Stimulated activated CD8-positive, alpha-beta memory T cell treated with anti-CD3 and anti-CD28 coated beads, Interleukin-12 subunit alpha, Interleukin-12 subunit beta, amount 100 ng/mL, for 4 hours (primary cell): ENCODE results near the gene PLA2G2F.

Experiments
- DNase-seq: peaks from one replicate; pipeline ENCODE4 v3.0.0-alpha.2; 2020; ENCODE audit warnings: low read depth

The PLA2G2F gene

DNA sequence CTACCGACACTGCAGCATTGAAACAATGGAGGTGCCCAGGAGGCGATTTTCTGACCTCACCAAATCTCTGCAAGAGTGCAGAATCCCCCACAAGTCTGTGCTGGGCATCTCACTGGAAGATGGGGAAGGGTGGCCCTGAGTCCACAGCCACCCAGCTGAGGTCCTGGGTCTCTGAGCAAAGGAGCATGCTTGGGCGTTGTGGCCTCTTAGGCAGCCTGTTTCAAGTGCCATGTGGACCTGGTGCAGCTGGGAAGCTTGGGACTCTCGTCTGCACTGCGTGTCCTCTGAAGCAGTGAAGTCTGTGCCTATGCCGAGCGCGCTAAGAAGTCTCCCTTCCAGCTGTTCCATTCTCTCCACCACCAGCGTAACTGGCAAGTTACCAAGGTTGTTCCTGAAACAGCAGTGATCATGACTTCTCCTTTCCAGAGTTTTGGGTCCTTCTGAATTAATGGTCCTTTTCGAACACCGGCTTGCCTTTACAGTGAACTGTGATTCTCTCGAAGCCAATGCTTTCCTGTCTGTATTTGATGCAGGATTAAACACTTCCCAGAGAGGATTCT is 52.2 kb downstream of the PLA2G2F start:
- DNase-seq = no peak

DNA sequence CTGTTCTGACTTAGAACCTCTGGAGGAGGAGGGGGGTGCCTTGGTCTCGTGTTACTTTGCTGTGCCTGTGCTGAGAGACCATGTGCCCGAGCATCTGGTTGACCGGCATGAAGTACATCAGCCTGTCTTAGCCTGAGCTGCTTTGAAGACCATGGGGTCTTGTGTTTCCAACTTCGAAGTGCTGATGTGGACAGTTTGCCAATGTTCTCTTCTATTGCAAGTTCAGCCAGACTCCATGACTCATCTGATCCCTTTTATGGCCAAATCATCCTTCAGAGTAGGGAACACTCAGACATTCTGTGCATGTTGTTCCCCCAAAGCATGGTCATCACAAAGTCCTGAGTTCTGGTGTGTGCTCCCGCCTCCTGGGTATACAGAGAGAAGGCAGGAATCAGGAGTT is 53.2 kb downstream of the PLA2G2F start:
- DNase-seq = no peak

- no peak for DNase-seq
Measured at GRCh38 chr1:20192871-20193411, 53.8 kb downstream of the PLA2G2F start.

DNA sequence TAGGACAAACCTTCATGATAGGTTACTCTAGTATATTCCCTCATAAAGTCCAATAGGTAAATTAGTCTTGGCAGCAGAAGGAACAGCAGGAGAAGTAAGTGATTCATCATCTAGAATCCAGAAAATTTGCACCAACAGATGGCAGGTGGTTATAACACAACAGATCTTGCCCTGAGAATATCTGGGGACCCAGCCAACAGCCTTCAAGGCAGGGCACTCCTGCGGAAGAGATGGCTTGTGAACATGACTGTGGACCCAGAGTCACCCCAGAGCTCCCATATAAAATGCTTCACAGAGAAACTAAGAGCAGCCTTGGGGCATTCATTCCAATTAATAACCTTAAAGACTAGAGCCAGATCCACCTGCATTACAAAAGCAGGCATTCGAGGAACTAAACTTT is 55.1 kb downstream of the PLA2G2F start:
- DNase-seq = no peak

GRCh38 chr1:20194757-20195461 is 55.8 kb downstream of the PLA2G2F start:
- DNase-seq = peak; percentile 43

GRCh38 chr1:20195462-20195780 is 56.3 kb downstream of the PLA2G2F start:
- DNase-seq = no peak

DNA sequence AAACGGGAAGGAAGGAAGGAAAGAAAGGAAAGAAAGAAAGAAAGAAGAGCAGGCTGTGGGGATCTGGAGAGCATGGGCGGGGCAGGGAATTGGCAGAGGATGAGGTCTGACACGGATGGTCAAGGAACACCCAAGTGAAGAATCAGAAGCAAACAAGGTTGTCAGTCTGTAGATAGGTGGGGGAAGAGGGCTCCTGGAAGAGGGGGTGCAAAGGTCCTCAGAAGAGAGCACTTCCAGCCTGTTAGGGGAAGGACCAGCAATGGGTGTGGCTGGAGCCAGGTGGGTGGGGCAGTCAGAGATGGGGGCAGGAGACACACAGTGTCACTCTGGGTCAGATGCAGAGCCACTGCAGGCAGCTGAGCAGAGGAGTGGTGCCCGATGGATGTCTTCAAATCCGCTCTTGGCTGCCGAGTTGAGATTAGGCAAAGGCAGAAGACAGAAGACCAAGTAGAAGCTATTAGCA is 58.2 kb downstream of the PLA2G2F start:
- DNase-seq = no peak

GRCh38 chr1:20198296-20198695 is 59.2 kb downstream of the PLA2G2F start:
- no peak for DNase-seq

- DNase-seq = no peak
Measured at GRCh38 chr1:20198918-20199317, 59.8 kb downstream of the PLA2G2F start.

DNA sequence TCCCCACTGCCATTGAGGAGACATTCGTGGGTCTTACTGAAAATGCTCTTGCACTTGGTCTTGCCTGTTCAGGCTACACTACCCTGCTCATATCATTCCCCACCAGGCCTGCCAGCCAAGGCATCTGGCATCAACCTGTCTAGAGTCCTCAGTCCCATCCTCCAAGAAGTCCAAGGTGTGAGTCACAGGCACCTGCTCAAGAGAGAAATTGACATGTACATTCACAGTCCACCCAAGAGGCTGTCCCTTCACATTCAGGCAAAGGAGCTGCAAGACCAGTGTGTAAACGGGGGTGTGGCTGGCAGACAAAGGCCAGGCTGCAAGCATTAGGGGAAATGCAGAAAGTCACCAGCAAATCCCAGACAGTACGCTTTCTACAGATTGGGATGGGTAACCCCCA is 60.3 kb downstream of the PLA2G2F start:
- no peak for DNase-seq

GRCh38 chr1:20199840-20200239 is 60.7 kb downstream of the PLA2G2F start:
- DNase-seq = no peak
